ENCODE data around the gene PLD5. TPM values are rescaled to one million over a fixed set of nuclear protein-coding genes. Genes with fewer than 3 reads are reported as not detected.
A peak's percentile ranks its signal among the peaks of the same experiment; 100 is the strongest.
"Not testable (repeated sequence)": the region's sequence is repeated elsewhere in the genome, so short reads cannot be mapped to it uniquely, and the experiment has no call there.

Gene PLD5
- total RNA-seq, 1 experiment from 2014 or later: 2.6 TPM

- no peak for DNase-seq
- H3K27ac ChIP-seq: no peak overlapping the region
- no peaks in the 10 kb centered on the region for H3K36me3 ChIP-seq
- H3K9me3 ChIP-seq (replicated peaks): no peaks in the 10 kb centered on the region
- H3K4me3 ChIP-seq: no peak overlapping the region
- no peaks in the 10 kb centered on the region for H3K4me1 ChIP-seq
- H3K27me3 ChIP-seq: no peaks in the 10 kb centered on the region
Measured at GRCh38 chr1:242100921-242101320, 423.6 kb downstream of the PLD5 start.

- H3K4me1 ChIP-seq; DNase-seq; H3K27ac ChIP-seq; H3K36me3 ChIP-seq; H3K27me3 ChIP-seq; H3K4me3 ChIP-seq; H3K9me3 ChIP-seq (replicated peaks): not testable (repeated sequence)
Measured at GRCh38 chr1:242097283-242097682, 427.2 kb downstream of the PLD5 start.

GRCh38 chr1:242093116-242093515, 431.4 kb downstream of the PLD5 start:
- no peak for DNase-seq
- Histone ChIP-seq H3K9me3 (replicated peaks) (no peaks in the 10 kb centered on the region), H3K36me3 (no peaks in the 10 kb centered on the region), H3K4me3 (no peak overlapping the region), H3K4me1 (no peaks in the 10 kb centered on the region), H3K27me3 (no peaks in the 10 kb centered on the region), H3K27ac (no peak overlapping the region)

GRCh38 chr1:242089911-242090310, 434.6 kb downstream of the PLD5 start:
- Histone ChIP-seq H3K4me3 (no peak overlapping the region), H3K4me1 (no peaks in the 10 kb centered on the region), H3K9me3 (replicated peaks) (no peaks in the 10 kb centered on the region), H3K27ac (no peak overlapping the region), H3K27me3 (no peaks in the 10 kb centered on the region), H3K36me3 (no peaks in the 10 kb centered on the region)
- DNase-seq: no peak

- no peaks in the 10 kb centered on the region for H3K9me3 ChIP-seq (replicated peaks)
Measured at GRCh38 chr1:242088875-242089274, 435.6 kb downstream of the PLD5 start.

GRCh38 chr1:242086706-242087105, 437.8 kb downstream of the PLD5 start:
- Histone ChIP-seq H3K36me3 (no peaks in the 10 kb centered on the region), H3K4me1 (no peaks in the 10 kb centered on the region), H3K4me3 (no peak overlapping the region), H3K27ac (no peak overlapping the region), H3K27me3 (no peaks in the 10 kb centered on the region), H3K9me3 (replicated peaks) (no peaks in the 10 kb centered on the region)
- DNase-seq: no peak

More at GRCh38 chr1:242088875-242089274, 435.6 kb downstream of the PLD5 start:
- H3K36me3 ChIP-seq: no peaks in the 10 kb centered on the region
- H3K27ac ChIP-seq: no peak overlapping the region
- no peak for DNase-seq
- no peak overlapping the region for H3K4me3 ChIP-seq
- no peaks in the 10 kb centered on the region for H3K4me1 ChIP-seq
- H3K27me3 ChIP-seq: no peaks in the 10 kb centered on the region

- no peaks in the 10 kb centered on the region for H3K4me1 ChIP-seq
- no peaks in the 10 kb centered on the region for H3K27me3 ChIP-seq
- no peak overlapping the region for H3K27ac ChIP-seq
- no peak overlapping the region for H3K4me3 ChIP-seq
- H3K36me3 ChIP-seq: no peaks in the 10 kb centered on the region
- no peak for DNase-seq
- no peaks in the 10 kb centered on the region for H3K9me3 ChIP-seq (replicated peaks)
Measured at GRCh38 chr1:242086093-242086492, 438.4 kb downstream of the PLD5 start.

GRCh38 chr1:242083742-242084141, 440.8 kb downstream of the PLD5 start:
- Histone ChIP-seq H3K36me3 (no peaks in the 10 kb centered on the region), H3K27me3 (no peaks in the 10 kb centered on the region), H3K9me3 (replicated peaks) (no peaks in the 10 kb centered on the region), H3K4me1 (no peaks in the 10 kb centered on the region), H3K4me3 (no peak overlapping the region), H3K27ac (no peak overlapping the region)
- DNase-seq: no peak

GRCh38 chr1:242081446-242081845, 443.1 kb downstream of the PLD5 start:
- no peaks in the 10 kb centered on the region for H3K27me3 ChIP-seq
- no peak overlapping the region for H3K4me3 ChIP-seq
- H3K27ac ChIP-seq: no peak overlapping the region
- H3K36me3 ChIP-seq: no peaks in the 10 kb centered on the region
- H3K4me1 ChIP-seq: no peaks in the 10 kb centered on the region
- DNase-seq: no peak
- H3K9me3 ChIP-seq (replicated peaks): no peaks in the 10 kb centered on the region

- no peaks in the 10 kb centered on the region for H3K4me1 ChIP-seq
- no peaks in the 10 kb centered on the region for H3K36me3 ChIP-seq
- no peak overlapping the region for H3K4me3 ChIP-seq
- H3K9me3 ChIP-seq (replicated peaks): no peaks in the 10 kb centered on the region
- H3K27ac ChIP-seq: no peak overlapping the region
- no peaks in the 10 kb centered on the region for H3K27me3 ChIP-seq
- DNase-seq: no peak
Measured at GRCh38 chr1:242065813-242066212, 458.7 kb downstream of the PLD5 start.

- Histone ChIP-seq H3K4me3 (no peak overlapping the region), H3K27me3 (no peaks in the 10 kb centered on the region), H3K36me3 (no peaks in the 10 kb centered on the region), H3K4me1 (no peaks in the 10 kb centered on the region), H3K9me3 (replicated peaks) (no peaks in the 10 kb centered on the region), H3K27ac (no peak overlapping the region)
- DNase-seq: no peak
Measured at GRCh38 chr1:242062271-242062670, 462.2 kb downstream of the PLD5 start.

- no peaks in the 10 kb centered on the region for H3K4me1 ChIP-seq
- no peaks in the 10 kb centered on the region for H3K36me3 ChIP-seq
- H3K9me3 ChIP-seq (replicated peaks): no peaks in the 10 kb centered on the region
- no peaks in the 10 kb centered on the region for H3K27me3 ChIP-seq
- no peak overlapping the region for H3K4me3 ChIP-seq
- no peak overlapping the region for H3K27ac ChIP-seq
- no peak for DNase-seq
Measured at GRCh38 chr1:242059976-242060375, 464.5 kb downstream of the PLD5 start.

GRCh38 chr1:242058582-242058981, 465.9 kb downstream of the PLD5 start:
- H3K4me3 ChIP-seq; H3K36me3 ChIP-seq; DNase-seq; H3K4me1 ChIP-seq; H3K27me3 ChIP-seq; H3K9me3 ChIP-seq (replicated peaks); H3K27ac ChIP-seq: not testable (repeated sequence)

- not testable (repeated sequence) for H3K27me3 ChIP-seq; DNase-seq; H3K4me1 ChIP-seq; H3K9me3 ChIP-seq (replicated peaks); H3K27ac ChIP-seq; H3K36me3 ChIP-seq; H3K4me3 ChIP-seq
Measured at GRCh38 chr1:242058181-242058580, 466.3 kb downstream of the PLD5 start.

- Histone ChIP-seq H3K4me1 (no peaks in the 10 kb centered on the region), H3K27ac (no peak overlapping the region), H3K9me3 (replicated peaks) (no peaks in the 10 kb centered on the region), H3K27me3 (no peaks in the 10 kb centered on the region), H3K36me3 (no peaks in the 10 kb centered on the region), H3K4me3 (no peak overlapping the region)
- peak; percentile 15 to 41 for DNase-seq
Measured at GRCh38 chr1:242057745-242058115, 466.8 kb downstream of the PLD5 start.

- Histone ChIP-seq H3K36me3 (no peaks in the 10 kb centered on the region), H3K9me3 (replicated peaks) (no peaks in the 10 kb centered on the region), H3K4me3 (no peak overlapping the region), H3K27ac (no peak overlapping the region), H3K27me3 (no peaks in the 10 kb centered on the region), H3K4me1 (no peaks in the 10 kb centered on the region)
- DNase-seq: no peak
Measured at GRCh38 chr1:242056988-242057744, 467.3 kb downstream of the PLD5 start.

Data from SJCRH30 (cell line).